ENCODE results near the gene NR6A1. TPM values are rescaled to one million over a fixed set of nuclear protein-coding genes. Genes with fewer than 3 reads are reported as not detected.

The NR6A1 gene
- total and polyA plus RNA-seq, 2 of the 13 experiments (the other 11 are each of a cell fraction or from before 2014, with no cell fraction given): 28.1 to 31.5 TPM

GRCh38 chr9:124658165-124659017 is 112.7 kb downstream of the NR6A1 start:
- 46% methylated on average over 14 of the region's 14 CpGs for WGBS (ENCODE audit: low lambda C conversion rate)
- intact Hi-C loops (cut with micrococcal nuclease; ENCODE audit: unreplicated experiment): loop anchor here (2.0 to 5.0 kb wide), 2 partner anchors 22 to 54 kb away; no protein-coding TSS in a partner anchor
- peak; percentile 73 for ATAC-seq
- TF ChIP-seq ZMYM4 (CRISPR knock-in tag; IDR thresholded peaks at IDR 0.05): peak; percentile 84
- 0 out of 2 replicates have a peak, but pooled peaks have one; percentile 18 for TF ChIP-seq ZNF280D (CRISPR knock-in tag; IDR thresholded peaks at IDR 0.05)
- TF ChIP-seq ZNF670 (CRISPR knock-in tag; IDR thresholded peaks at IDR 0.05; ENCODE audit: borderline replicate concordance): no peak
- TF ChIP-seq NFYB (CRISPR knock-in tag; IDR thresholded peaks at IDR 0.05): peak; percentile 63
- 0 out of 2 replicates have a peak, but pooled peaks have one; percentile 5 for TF ChIP-seq ZSCAN9 (CRISPR knock-in tag; IDR thresholded peaks at IDR 0.05; ENCODE audit: borderline replicate concordance)
- peak; percentile 48; the same call in 1 of the 2 replicates for TF ChIP-seq POGZ (CRISPR knock-in tag; IDR thresholded peaks at IDR 0.05)
- TF ChIP-seq CEBPG (CRISPR knock-in tag; IDR thresholded peaks at IDR 0.05): peak; percentile 37; the same call in 1 of the 2 replicates
- peak; percentile 24; the same call in 1 of the 2 replicates for TF ChIP-seq SAP130 (CRISPR knock-in tag; IDR thresholded peaks at IDR 0.05; ENCODE audit: low read depth)
- TF ChIP-seq POLR2A (IDR thresholded peaks at IDR 0.05; ENCODE audit: insufficient read depth in 1 of 2, low read depth in 2 of 2, low read length in 2 of 2): peak; percentile 45 to 86; a peak in 3 of 4 replicates
- peak; percentile 31 for TF ChIP-seq ASH2L (IDR thresholded peaks at IDR 0.05; ENCODE audit: insufficient read length, low read depth, low read length)
- peak; percentile 37; the same call in 1 of the 2 replicates for TF ChIP-seq HOXA3 (CRISPR knock-in tag; IDR thresholded peaks at IDR 0.05)
- peak; percentile 52 for TF ChIP-seq POLR2AphosphoS5 (IDR thresholded peaks at IDR 0.05; ENCODE audit: low read depth, low read length)
- TF ChIP-seq SKI (IDR thresholded peaks at IDR 0.05; ENCODE audit: partially characterized antibody): peak; percentile 14
- peak; percentile 55; the same call in 1 of the 2 replicates for TF ChIP-seq POLR2G (IDR thresholded peaks at IDR 0.05; ENCODE audit: low read depth, low read length)
- no peak for TF ChIP-seq FUBP1 (CRISPR knock-in tag; IDR thresholded peaks at IDR 0.05; ENCODE audit: borderline replicate concordance)
- TF ChIP-seq ZBTB38 (CRISPR knock-in tag; IDR thresholded peaks at IDR 0.05): peak; percentile 62; the same call in 1 of the 2 replicates
- TF ChIP-seq HNRNPK (IDR thresholded peaks at IDR 0.05; ENCODE audit: low read depth, low read length, poor library complexity, severe bottlenecking): no peak

More at GRCh38 chr9:124658165-124659017, 112.7 kb downstream of the NR6A1 start:
- Histone ChIP-seq H3K79me2 (ENCODE audit: insufficient read depth, low read length) (peaks cover 47% of the 10 kb centered on the region), H3K9me3 (ENCODE audit: low read length) (no peaks in the 10 kb centered on the region), H3K9ac (ENCODE audit: insufficient read depth, low read depth, low read length) (peak overlapping the region; percentile 76), H4K20me1 (ENCODE audit: insufficient read depth, low read length) (no peaks in the 10 kb centered on the region), H3K4me2 (ENCODE audit: low read depth, low read length) (peak overlapping the region; percentile 86), H2AFZ (ENCODE audit: low read length) (no peak overlapping the region), H3K4me3 (replicated peaks in 1 of 3; ENCODE audit: insufficient read depth in 1 of 3, low read depth in 2 of 3, low read length in 3 of 3) (peak overlapping the region; percentile 55 to 73 (median 69)), H3K4me1 (ENCODE audit: insufficient read depth, low read length) (peaks cover 63% of the 10 kb centered on the region), H3K36me3 (replicated peaks in 1 of 2; ENCODE audit: control insufficient read depth in 1 of 2, insufficient read depth in 2 of 2, low read length in 2 of 2) (no peaks in the 10 kb centered on the region), H3K27me3 (ENCODE audit: control insufficient read depth in 1 of 2, insufficient read depth in 2 of 2, low read length in 2 of 2) (no peaks in the 10 kb centered on the region), H3K27ac (ENCODE audit: extremely low read length, insufficient read depth, low read length) (peak overlapping the region; percentile 94)
- FAIRE-seq (no peak), DNase-seq (ENCODE audit: low spot score) (peak; percentile 76)
- POLR2A ChIA-PET: interaction anchor here (0.6 to 1.8 kb wide), 18 partner anchors 12 to 583 kb away, joined by 3 to 13 read pairs (median 3); partner anchors contain the start of gene HSPA5
- CTCF ChIA-PET (ENCODE audit: low intra/inter-chr PET ratio, low total read pairs): interaction anchor here (0.9 kb wide), 1 partner anchor 53 kb away, joined by 4 read pairs; no protein-coding TSS in a partner anchor
- TSS peak; percentile 89 for BruUV-seq (replicated peaks)
- in situ Hi-C loops (cut with HindIII; ENCODE audit: extremely low pct_ligation_motif_present, low pct_unique_long_range_greater_than_20kb): no loop called here
